Left lung (tissue), 10 donors: ENCODE results near the gene TMEM117. TPM values are rescaled to one million over a fixed set of nuclear protein-coding genes. Genes with fewer than 3 reads are reported as not detected.

Experiments used
- ATAC-seq: fragments of 200-7000 bp; cut with Tn5 transposase; one replicate; pipeline ENCODE4 v1.9.1; 2020; ENCODE audit warnings: moderate library complexity
- DNase-seq, 4 donors: peaks; one replicate each; pipeline ENCODE4 v3.0.0-alpha.2; 2013 to 2020
- H3K27ac ChIP-seq, 2 donors: fragments of 200-600 bp; sonication (generic) in 1 of 2; one replicate each; pipeline versions ENCODE4 v1.5.0 to v1.8.0; 2020 to 2021
- H3K27me3 ChIP-seq, 2 donors: fragments of 200-600 bp; sonication (generic) in 1 of 2; one replicate each; pipeline versions ENCODE4 v1.5.0 to v1.8.0; 2020 to 2021
- H3K36me3 ChIP-seq, 2 donors: fragments of 200-600 bp; sonication (generic) in 1 of 2; one replicate each; pipeline versions ENCODE4 v1.5.0 to v1.8.0; 2020 to 2021
- H3K4me1 ChIP-seq, 2 donors: fragments of 200-600 bp; one replicate each; pipeline ENCODE4 v1.8.0; 2021
- H3K4me3 ChIP-seq, 2 donors: fragments of 200-600 bp; sonication (generic) in 1 of 2; one replicate each; pipeline versions ENCODE4 v1.5.0 to v1.8.0; 2020 to 2021; ENCODE audit warnings: mild to moderate bottlenecking in 1 of 2
- H3K9me3 ChIP-seq, 2 donors: fragments of 200-600 bp; sonication (generic) in 1 of 2; one replicate each; pipeline versions ENCODE4 v1.5.0 to v1.8.0; 2020 to 2021
- CTCF ChIP-seq, 2 donors: fragments of 200-600 bp; sonication (generic) in 1 of 2; IDR thresholded peaks; one replicate each; pipeline versions ENCODE4 v1.5.0 to v1.8.0; 2021; ENCODE audit warnings: antibody characterized with exemption in 2 of 2
- intact Hi-C, 2 donors: fragments of 100-400 bp; cut with DNase I; formaldehyde crosslinking; loops; one replicate each; pipeline versions ENCODE4 v1.11.2 to v1.14.2; 2022
- polyA plus RNA-seq, 6 donors: library from polyadenylated mRNA; unstranded; fragments of 120-200 nt; gene quantifications; one replicate each; pipeline ENCODE4 v1.2.1, GENCODE V29; 2013; ENCODE audit not compliant: insufficient read length in 6 of 6
- total RNA-seq, 2 donors: library from RNA; stranded (reverse); fragmentation: NEBNext Ultra II Directional; extraction: Animal tissue kit (Norgen Biotek cat#: 25700); gene quantifications; one replicate each; pipeline ENCODE4 v1.2.1, GENCODE V29; 2021
- donor health status: DM: no; HTN: yes; CAD: no.
- donor health status: DM: no; HTN: no; CAD: no.

TMEM117 gene
- total and polyA plus RNA-seq, 8 donors, result 3.9 to 7.9 (median 6.7) TPM

- no peak overlapping the region for H3K4me3 ChIP-seq
- no peaks in the 10 kb centered on the region for H3K27me3 ChIP-seq
- no peaks in the 10 kb centered on the region for H3K9me3 ChIP-seq
- TF ChIP-seq CTCF (IDR thresholded peaks at IDR 0.05), result no peak
- intact Hi-C loops, result no loop called here
- H3K4me1 ChIP-seq, result no peaks in the 10 kb centered on the region
- no peaks in the 10 kb centered on the region for H3K36me3 ChIP-seq
- no peak for DNase-seq
- ATAC-seq, result no peak
- H3K27ac ChIP-seq, result no peak overlapping the region
Observed at GRCh38 chr12:43964033-43964432, 128.2 kb downstream of the TMEM117 start.

GRCh38 chr12:43964961-43965360 lies 129.1 kb downstream of the TMEM117 start:
- Histone ChIP-seq H3K9me3 (no peaks in the 10 kb centered on the region), H3K4me3 (no peak overlapping the region), H3K27me3 (no peaks in the 10 kb centered on the region), H3K36me3 (no peaks in the 10 kb centered on the region), H3K27ac (no peak overlapping the region), H3K4me1 (no peaks in the 10 kb centered on the region)
- ATAC-seq (no peak), DNase-seq (peak in 1 of 4 donors; percentile 22)
- intact Hi-C loops, result no loop called here
- no peak for TF ChIP-seq CTCF (IDR thresholded peaks at IDR 0.05)

GRCh38 chr12:43965899-43966298 lies 130.0 kb downstream of the TMEM117 start:
- intact Hi-C loops, result no loop called here
- no peak for DNase-seq

GRCh38 chr12:43968736-43969135 lies 132.9 kb downstream of the TMEM117 start:
- H3K4me3 ChIP-seq, result no peak overlapping the region
- H3K27ac ChIP-seq, result no peak overlapping the region
- ATAC-seq, result no peak
- H3K4me1 ChIP-seq, result no peaks in the 10 kb centered on the region
- intact Hi-C loops, result no loop called here
- no peaks in the 10 kb centered on the region for H3K27me3 ChIP-seq
- H3K9me3 ChIP-seq, result peaks cover 0 to 2% of the 10 kb centered on the region in 2 donors
- no peak for TF ChIP-seq CTCF (IDR thresholded peaks at IDR 0.05)
- H3K36me3 ChIP-seq, result no peaks in the 10 kb centered on the region
- DNase-seq, result no peak

More at GRCh38 chr12:43965899-43966298, 130.0 kb downstream of the TMEM117 start:
- Histone ChIP-seq H3K27ac (no peak overlapping the region), H3K36me3 (no peaks in the 10 kb centered on the region), H3K27me3 (no peaks in the 10 kb centered on the region), H3K4me3 (no peak overlapping the region), H3K4me1 (no peaks in the 10 kb centered on the region), H3K9me3 (no peaks in the 10 kb centered on the region)
- no peak for TF ChIP-seq CTCF (IDR thresholded peaks at IDR 0.05)
- no peak for ATAC-seq

- TF ChIP-seq CTCF (IDR thresholded peaks at IDR 0.05), result no peak
- DNase-seq, result no peak
- intact Hi-C loops, result no loop called here
- H3K27ac ChIP-seq, result no peak overlapping the region
- no peaks in the 10 kb centered on the region for H3K36me3 ChIP-seq
- H3K4me3 ChIP-seq, result no peak overlapping the region
- H3K4me1 ChIP-seq, result no peaks in the 10 kb centered on the region
- no peaks in the 10 kb centered on the region for H3K27me3 ChIP-seq
- ATAC-seq, result no peak
- H3K9me3 ChIP-seq, result peaks cover 0 to 2% of the 10 kb centered on the region in 2 donors
Observed at GRCh38 chr12:43969882-43970281, 134.0 kb downstream of the TMEM117 start.
